Tibial artery (tissue), 4 donors: ENCODE data around the gene TRANK1.

ENCODE experiments used
- DNase-seq, 2 donors: peaks; one replicate each; pipeline ENCODE4 v3.0.0-alpha.2; 2019
- H3K27ac ChIP-seq, 2 donors: fragments of 200-600 bp; sonication (generic) in 1 of 2; 1 replicate in 1 of 2; 2 replicates in 1 of 2; pipeline ENCODE4 v1.5.1; 2018 to 2019; ENCODE audit warnings: mild to moderate bottlenecking in 1 of 2
- H3K27me3 ChIP-seq, 2 donors: fragments of 200-600 bp; sonication (generic) in 1 of 2; one replicate each; pipeline versions ENCODE4 v1.5.1 to v1.6.0; 2016 to 2019
- H3K36me3 ChIP-seq, 3 donors: fragments of 200-600 bp; sonication (generic) in 2 of 3; one replicate each; pipeline ENCODE4 v1.5.1; 2016 to 2019; ENCODE audit warnings: mild to moderate bottlenecking in 2 of 3
- H3K4me1 ChIP-seq, 4 donors: fragments of 200-600 bp; sonication (generic) in 2 of 4; 1 replicate in 3 of 4; 2 replicates in 1 of 4; pipeline ENCODE4 v1.5.1; 2016 to 2019
- H3K4me3 ChIP-seq, 2 donors: fragments of 200-600 bp; sonication (generic) in 1 of 2; 1 replicate in 1 of 2; 2 replicates in 1 of 2; pipeline ENCODE4 v1.5.1; 2018 to 2019; ENCODE audit warnings: mild to moderate bottlenecking in 2 of 2
- H3K9me3 ChIP-seq, 3 donors: fragments of 200-600 bp; sonication (generic) in 1 of 3; one replicate each; pipeline ENCODE4 v1.5.1; 2016 to 2019
- intact Hi-C: fragments of 100-400 bp; cut with DNase I; formaldehyde crosslinking; loops from one replicate; pipeline ENCODE4 v1.15.0; 2023; ENCODE audit warnings: low total_unique reads
- TF ChIP-seq, protein P1 (sequence below), 2 experiments: fragments of 200-600 bp in 1 of 2; fragments of 450-650 bp in 1 of 2; IDR thresholded peaks; one replicate each; pipeline ENCODE4 v1.5.1; 2017 to 2019; ENCODE audit warnings: antibody characterized with exemption in 2 of 2, mild to moderate bottlenecking in 1 of 2, moderate library complexity in 1 of 2

TRANK1 gene

DNA sequence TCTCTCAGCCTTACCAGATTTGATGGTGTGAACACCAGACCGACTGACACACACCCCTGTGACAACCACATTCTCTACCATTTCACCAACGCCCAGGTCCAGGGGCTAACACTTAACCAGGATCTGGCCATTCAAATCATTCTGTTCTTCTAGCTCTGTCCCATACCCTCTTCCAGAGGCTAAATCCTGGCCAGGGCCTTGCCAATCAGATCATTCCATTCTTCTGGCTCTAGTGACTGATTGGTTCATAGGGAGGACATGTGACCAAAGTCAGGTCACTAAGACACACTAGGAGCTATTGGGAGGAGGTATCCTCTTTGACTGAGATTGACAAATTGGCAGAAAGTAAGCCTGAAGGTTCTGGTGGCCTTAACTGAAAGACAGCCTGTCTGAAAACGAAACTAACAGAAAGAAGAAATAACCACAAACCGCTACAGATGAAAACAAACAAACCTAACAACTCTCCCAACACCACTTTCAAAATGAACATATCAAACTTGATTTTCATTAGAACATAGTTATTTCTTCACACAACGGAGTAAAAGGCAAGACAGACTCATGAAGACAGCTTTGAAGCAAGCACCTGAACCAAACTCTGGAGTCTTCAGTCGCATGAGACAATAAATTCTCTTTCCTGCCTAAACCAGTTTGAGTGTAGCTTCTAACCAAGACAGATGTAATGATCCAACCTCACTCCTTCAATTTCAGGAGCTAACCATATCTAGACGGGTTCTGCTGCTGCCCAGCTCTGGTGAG is 68.5 kb downstream of the TRANK1 start:
- intact Hi-C loops, result no loop called here
- no peak overlapping the region for H3K27ac ChIP-seq
- TF ChIP-seq, protein P1, sequence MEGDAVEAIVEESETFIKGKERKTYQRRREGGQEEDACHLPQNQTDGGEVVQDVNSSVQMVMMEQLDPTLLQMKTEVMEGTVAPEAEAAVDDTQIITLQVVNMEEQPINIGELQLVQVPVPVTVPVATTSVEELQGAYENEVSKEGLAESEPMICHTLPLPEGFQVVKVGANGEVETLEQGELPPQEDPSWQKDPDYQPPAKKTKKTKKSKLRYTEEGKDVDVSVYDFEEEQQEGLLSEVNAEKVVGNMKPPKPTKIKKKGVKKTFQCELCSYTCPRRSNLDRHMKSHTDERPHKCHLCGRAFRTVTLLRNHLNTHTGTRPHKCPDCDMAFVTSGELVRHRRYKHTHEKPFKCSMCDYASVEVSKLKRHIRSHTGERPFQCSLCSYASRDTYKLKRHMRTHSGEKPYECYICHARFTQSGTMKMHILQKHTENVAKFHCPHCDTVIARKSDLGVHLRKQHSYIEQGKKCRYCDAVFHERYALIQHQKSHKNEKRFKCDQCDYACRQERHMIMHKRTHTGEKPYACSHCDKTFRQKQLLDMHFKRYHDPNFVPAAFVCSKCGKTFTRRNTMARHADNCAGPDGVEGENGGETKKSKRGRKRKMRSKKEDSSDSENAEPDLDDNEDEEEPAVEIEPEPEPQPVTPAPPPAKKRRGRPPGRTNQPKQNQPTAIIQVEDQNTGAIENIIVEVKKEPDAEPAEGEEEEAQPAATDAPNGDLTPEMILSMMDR (IDR thresholded peaks at IDR 0.05), result no peak

DNA sequence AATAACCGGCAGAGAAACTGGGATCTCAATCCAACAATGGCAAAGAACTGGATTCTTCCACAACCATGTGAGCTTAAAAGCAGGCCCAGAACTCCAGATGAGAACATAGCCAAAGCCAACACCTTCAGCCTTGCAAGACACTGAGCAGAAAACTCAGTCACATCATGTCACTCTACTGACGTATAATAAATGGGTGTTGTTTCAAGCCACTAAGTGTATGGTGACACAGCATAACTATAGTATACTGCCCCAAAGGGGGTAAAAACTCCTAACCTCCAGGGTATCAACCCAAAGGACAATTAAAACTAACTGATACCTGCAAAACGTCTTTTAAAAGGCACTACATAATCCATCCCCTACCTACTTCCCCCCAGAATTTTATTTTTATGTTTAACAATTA is 69.5 kb downstream of the TRANK1 start:
- Histone ChIP-seq H3K9me3 (no peaks in the 10 kb centered on the region), H3K36me3 (peaks cover 0 to 2% (median 0%) of the 10 kb centered on the region in 3 donors), H3K27me3 (no peaks in the 10 kb centered on the region), H3K27ac (no peak overlapping the region), H3K4me3 (no peak overlapping the region), H3K4me1 (no peaks in the 10 kb centered on the region)
- intact Hi-C loops, result no loop called here
- TF ChIP-seq, protein P1 (IDR thresholded peaks at IDR 0.05), result no peak
- no peak for DNase-seq

More for the DNA sequence above, 68.5 kb downstream of the TRANK1 start:
- Histone ChIP-seq H3K9me3 (no peaks in the 10 kb centered on the region), H3K27me3 (no peaks in the 10 kb centered on the region), H3K4me1 (no peaks in the 10 kb centered on the region), H3K4me3 (no peak overlapping the region), H3K36me3 (no peaks in the 10 kb centered on the region)
- DNase-seq, result no peak

DNA sequence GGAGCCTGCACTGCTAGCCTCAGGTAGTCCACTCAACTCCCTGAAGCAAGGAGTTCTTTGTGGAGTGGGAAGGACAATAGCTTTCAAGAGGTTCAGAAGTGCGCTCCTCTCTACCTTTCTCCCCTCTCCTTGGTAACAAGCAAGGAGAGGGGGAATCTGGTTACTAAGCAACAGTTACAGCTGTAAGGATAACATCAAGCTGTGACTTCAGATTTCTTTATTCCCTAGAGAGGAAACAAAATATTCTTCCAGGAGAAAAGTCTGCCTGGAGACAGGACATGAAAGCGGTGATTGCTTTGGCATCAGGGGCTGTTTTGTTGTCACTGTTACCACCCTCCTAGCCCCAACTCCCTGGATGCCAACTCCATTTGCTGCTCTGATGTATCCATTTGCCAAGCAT is 70.4 kb downstream of the TRANK1 start:
- no peak for DNase-seq
- TF ChIP-seq, protein P1 (IDR thresholded peaks at IDR 0.05), result no peak
- no peak overlapping the region for H3K4me3 ChIP-seq
- H3K4me1 ChIP-seq, result no peaks in the 10 kb centered on the region
- H3K36me3 ChIP-seq, result peaks cover 0 to 11% (median 0%) of the 10 kb centered on the region in 3 donors
- H3K27me3 ChIP-seq, result no peaks in the 10 kb centered on the region
- H3K27ac ChIP-seq, result no peak overlapping the region
- intact Hi-C loops, result no loop called here
- H3K9me3 ChIP-seq, result no peaks in the 10 kb centered on the region

DNA sequence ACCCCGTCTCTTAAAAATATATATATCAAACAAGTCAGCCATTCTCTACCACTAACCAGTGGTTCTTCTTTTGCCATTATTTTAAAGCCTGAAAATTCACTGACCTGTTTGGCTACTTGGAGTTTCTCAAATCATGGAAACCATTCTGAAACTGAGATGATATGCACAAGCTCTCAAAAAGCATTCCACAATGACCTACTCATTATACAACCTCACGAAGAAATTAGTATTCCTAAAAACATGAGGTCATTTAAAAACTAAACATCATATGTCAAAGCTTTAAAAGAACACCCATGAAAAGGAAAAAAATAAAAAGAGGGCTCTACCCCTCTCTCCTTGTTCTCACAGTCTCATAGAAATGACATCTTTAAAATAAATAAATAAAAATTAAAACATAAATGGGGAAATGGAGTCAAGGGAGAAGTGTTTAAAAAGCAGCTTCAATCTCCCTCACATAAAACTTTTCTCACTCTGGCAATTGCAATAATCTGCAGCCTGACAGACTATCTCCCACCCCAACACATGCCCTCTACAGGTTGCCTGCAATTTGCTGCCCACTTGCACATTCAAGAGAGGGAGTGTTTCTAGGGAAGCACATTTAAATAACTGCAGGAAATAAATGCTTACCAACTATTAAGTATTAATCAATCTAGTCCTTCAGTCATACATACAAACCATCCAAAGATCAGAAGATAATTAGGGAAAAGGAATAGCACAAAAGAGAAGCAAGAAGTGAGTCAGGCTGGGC is 73.3 kb downstream of the TRANK1 start:
- intact Hi-C loops, result no loop called here
- H3K9me3 ChIP-seq, result no peaks in the 10 kb centered on the region

DNA sequence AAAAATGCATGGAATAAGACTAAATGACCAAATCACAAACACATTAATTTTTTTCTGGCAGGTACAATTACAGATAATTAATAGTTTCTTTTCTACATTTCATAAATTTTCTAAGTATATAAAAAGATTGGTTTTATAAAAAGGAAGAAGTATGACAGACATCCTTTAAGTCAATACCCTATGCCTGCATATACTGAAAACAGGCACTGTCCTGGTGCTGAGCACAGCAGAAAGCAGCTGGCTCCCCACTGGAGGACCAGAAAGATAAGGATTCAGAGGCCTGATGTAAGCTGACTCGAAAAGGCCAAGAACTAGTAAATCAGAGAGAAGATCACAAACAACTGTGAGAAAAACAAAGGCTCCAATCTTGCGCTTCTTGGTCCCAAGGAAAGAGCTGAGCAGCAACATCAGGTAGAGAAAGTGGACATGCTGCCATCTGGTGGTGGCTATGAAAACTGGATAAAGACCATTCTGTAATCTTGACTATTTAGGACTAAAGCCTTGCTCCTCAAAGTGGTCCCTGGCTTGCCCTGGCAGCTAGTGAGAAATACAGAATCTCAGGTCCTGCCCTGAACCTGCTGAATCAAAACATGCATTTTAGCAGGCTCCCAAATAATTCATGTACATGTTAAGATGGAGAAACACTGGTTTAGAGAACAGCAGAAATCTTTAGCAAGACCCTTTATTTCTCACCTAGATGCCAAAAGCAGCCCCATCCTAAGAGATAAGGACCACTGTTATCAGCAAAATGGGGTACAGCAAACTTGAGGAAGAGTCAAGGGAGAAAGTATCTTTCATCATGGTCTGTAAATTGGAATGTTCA is 76.0 kb downstream of the TRANK1 start:
- H3K4me3 ChIP-seq, result no peak overlapping the region
- peak in 1 of 2 donors; percentile 55 for DNase-seq
- intact Hi-C loops, result loop anchor here (5.0 kb wide), 1 partner anchor 142 kb away; no protein-coding TSS in a partner anchor
- no peaks in the 10 kb centered on the region for H3K27me3 ChIP-seq
- no peaks in the 10 kb centered on the region for H3K9me3 ChIP-seq
- no peak overlapping the region for H3K27ac ChIP-seq
- peaks cover 0 to 11% (median 4%) of the 10 kb centered on the region in 3 donors for H3K36me3 ChIP-seq
- TF ChIP-seq, protein P1 (IDR thresholded peaks at IDR 0.05), result peak; percentile 64 to 66
- no peaks in the 10 kb centered on the region for H3K4me1 ChIP-seq

More for the DNA sequence above, 73.3 kb downstream of the TRANK1 start:
- DNase-seq, result no peak
- TF ChIP-seq, protein P1 (IDR thresholded peaks at IDR 0.05), result no peak
- no peaks in the 10 kb centered on the region for H3K27me3 ChIP-seq
- H3K27ac ChIP-seq, result no peak overlapping the region
- H3K36me3 ChIP-seq, result peaks cover 0 to 11% (median 0%) of the 10 kb centered on the region in 3 donors
- H3K4me1 ChIP-seq, result no peaks in the 10 kb centered on the region
- H3K4me3 ChIP-seq, result no peak overlapping the region
